Natural killer cell treated with Interleukin-12 subunit alpha and Interleukin-12 subunit beta and Interleukin-15 and Interleukin-18, amount 100 ng/mL, for 72 hours (primary cell): Measurements from ENCODE around the gene BPIFB6. TPM values are rescaled to one million over a fixed set of nuclear protein-coding genes. Genes with fewer than 3 reads are reported as not detected.
"Not testable (repeated sequence)": the region's sequence is repeated elsewhere in the genome, so short reads cannot be mapped to it uniquely, and the experiment has no call there.

Experiments
- ATAC-seq, 2 donors: fragments of 150-1000 bp; cut with Tn5 transposase in 1 of 2; sonication (Bioruptor Pico), chemical (Tn5 transposase) in 1 of 2; 2 replicates each; pipeline ENCODE4 v1.10.0; 2021
- DNase-seq: peaks from one replicate; pipeline ENCODE4 v3.0.0; 2022; ENCODE audit warnings: low spot score
- H3K27ac Mint-ChIP-seq, 2 donors: 1 replicate in 1 of 2; 2 replicates in 1 of 2; pipeline ENCODE4 v1.8.0; 2022; ENCODE audit warnings: mixed read lengths in 2 of 2, mild to moderate bottlenecking in 1 of 2, moderate library complexity in 1 of 2
- H3K27me3 Mint-ChIP-seq, 2 donors: 1 replicate in 1 of 2; 2 replicates in 1 of 2; pipeline ENCODE4 v1.8.0; 2022; ENCODE audit warnings: mixed read lengths in 2 of 2
- H3K36me3 Mint-ChIP-seq: one replicate; pipeline ENCODE4 v1.8.0; 2022; ENCODE audit warnings: mixed read lengths
- H3K4me1 Mint-ChIP-seq, 2 donors: 1 replicate in 1 of 2; 2 replicates in 1 of 2; pipeline ENCODE4 v1.8.0; 2022; ENCODE audit warnings: low read depth in 2 of 2, mixed read lengths in 2 of 2, mild to moderate bottlenecking in 1 of 2
- H3K4me3 Mint-ChIP-seq: one replicate; pipeline ENCODE4 v1.8.0; 2022; ENCODE audit warnings: mixed read lengths
- H3K9me3 Mint-ChIP-seq: 2 replicates; pipeline ENCODE4 v1.8.0; 2022; ENCODE audit warnings: mixed read lengths
- total RNA-seq, 2 donors: library from RNA; stranded (reverse); gene quantifications; one replicate each; pipeline ENCODE4 v1.2.3, GENCODE V29; 2022

BPIFB6 gene
- total RNA-seq, 2 donors from 2014 or later, result not detected

DNA sequence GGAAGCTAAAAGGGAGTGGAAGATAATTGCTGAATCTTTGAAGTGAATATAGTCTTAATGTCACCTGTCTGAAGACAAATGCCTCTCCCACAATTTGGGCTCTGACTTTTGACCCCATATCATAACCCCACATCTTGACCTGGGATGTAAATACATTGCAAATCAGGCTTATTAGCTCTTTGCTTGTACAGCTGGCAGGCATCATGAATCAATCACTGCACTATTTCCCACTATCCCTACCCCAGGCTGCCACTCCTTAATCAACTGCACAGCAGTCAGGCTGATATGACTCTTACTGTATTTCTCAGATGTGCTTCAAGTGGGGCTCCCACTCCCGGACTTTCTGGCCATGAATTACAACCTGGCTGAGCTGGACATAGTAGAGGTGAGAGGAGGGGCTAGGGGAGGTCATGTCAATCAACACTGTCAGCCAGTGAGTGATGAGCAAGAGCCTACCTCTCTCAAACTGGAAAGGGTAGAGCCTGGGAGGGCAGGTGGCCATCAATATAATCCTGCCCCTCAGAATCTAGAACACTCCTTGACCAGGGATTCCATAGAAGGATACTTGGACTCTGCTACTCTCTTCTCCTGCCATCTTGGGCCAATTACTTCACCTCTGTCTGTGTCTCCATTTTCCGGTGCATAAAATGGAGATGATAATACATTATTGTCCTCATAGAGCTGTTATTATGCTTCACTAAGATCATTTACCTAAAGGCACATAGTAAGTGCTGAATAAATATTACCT, 11.7 kb downstream of the BPIFB6 start:
- H3K27me3 Mint-ChIP-seq, result peaks cover 8 to 10% of the 10 kb centered on the region in 2 donors
- no peak for DNase-seq
- no peak overlapping the region for H3K27ac Mint-ChIP-seq
- H3K36me3 Mint-ChIP-seq, result peaks cover 13% of the 10 kb centered on the region
- no peaks in the 10 kb centered on the region for H3K4me1 Mint-ChIP-seq
- peaks cover 9% of the 10 kb centered on the region for H3K9me3 Mint-ChIP-seq
- H3K4me3 Mint-ChIP-seq, result no peak overlapping the region
- ATAC-seq, result no peak

DNA sequence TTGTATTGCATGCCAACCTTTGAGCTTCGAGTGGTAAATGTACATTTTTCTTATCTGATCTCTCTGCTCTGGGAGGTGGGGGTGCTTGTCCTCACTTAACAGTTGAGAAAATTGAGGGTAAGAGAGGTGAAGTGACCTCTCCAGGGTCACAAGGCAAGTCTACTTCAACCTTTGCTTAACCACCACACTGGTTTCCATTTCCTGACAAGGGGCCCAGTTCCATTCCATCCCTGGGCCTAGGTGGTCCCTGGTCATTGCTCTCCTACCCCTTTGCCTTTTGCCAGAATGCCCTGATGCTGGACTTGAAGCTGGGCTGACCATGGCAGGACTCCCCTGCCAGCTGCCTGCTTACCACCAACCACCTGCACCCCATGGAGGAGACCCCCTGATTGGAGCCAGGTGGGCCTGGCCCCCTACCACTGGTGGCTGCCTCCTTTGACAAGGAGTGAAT, 12.3 kb downstream of the BPIFB6 start:
- peaks cover 4% of the 10 kb centered on the region in 2 donors for H3K27me3 Mint-ChIP-seq
- ATAC-seq (no peak), DNase-seq (no peak)
- H3K4me3 Mint-ChIP-seq, result no peak overlapping the region
- peaks cover 9% of the 10 kb centered on the region for H3K9me3 Mint-ChIP-seq
- H3K27ac Mint-ChIP-seq, result no peak overlapping the region
- peaks cover 13% of the 10 kb centered on the region for H3K36me3 Mint-ChIP-seq
- H3K4me1 Mint-ChIP-seq, result no peaks in the 10 kb centered on the region

- H3K4me3 Mint-ChIP-seq, H3K27ac Mint-ChIP-seq, H3K27me3 Mint-ChIP-seq, DNase-seq, ATAC-seq, H3K9me3 Mint-ChIP-seq, H3K4me1 Mint-ChIP-seq: not testable (repeated sequence)
- H3K36me3 Mint-ChIP-seq, result peaks cover 13% of the 10 kb centered on the region
Observed at GRCh38 chr20:33045129-33045721, 13.8 kb downstream of the BPIFB6 start.

GRCh38 chr20:33046412-33046811, 15.0 kb downstream of the BPIFB6 start:
- Mint-ChIP-seq H3K4me3 (no peak overlapping the region), H3K9me3 (peaks cover 9% of the 10 kb centered on the region), H3K36me3 (peaks cover 13% of the 10 kb centered on the region), H3K27me3 (no peaks in the 10 kb centered on the region), H3K4me1 (no peaks in the 10 kb centered on the region), H3K27ac (no peak overlapping the region)
- ATAC-seq (no peak), DNase-seq (no peak)

DNA sequence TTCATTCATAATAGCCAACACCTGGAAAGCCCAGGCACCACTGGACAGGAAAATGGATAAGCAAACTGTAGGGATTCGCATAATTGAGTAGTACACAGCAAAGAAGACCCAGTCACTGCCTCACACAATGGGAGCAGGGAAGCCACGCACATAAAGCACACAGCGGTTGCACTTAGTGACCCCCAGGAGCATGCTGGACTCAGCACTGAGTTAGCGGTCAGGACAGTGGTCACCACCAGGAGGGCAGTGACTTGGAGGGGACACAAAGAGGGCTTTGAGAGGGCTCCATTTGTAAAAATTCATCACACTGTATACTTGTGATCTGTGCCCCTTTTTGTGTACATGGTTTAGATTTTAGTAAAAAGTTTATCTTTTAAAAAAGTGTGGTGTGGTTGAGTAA, 19.9 kb downstream of the BPIFB6 start:
- Mint-ChIP-seq H3K4me1 (peaks cover 0 to 7% of the 10 kb centered on the region in 2 donors), H3K36me3 (no peaks in the 10 kb centered on the region), H3K27me3 (no peaks in the 10 kb centered on the region), H3K27ac (no peak overlapping the region), H3K4me3 (no peak overlapping the region), H3K9me3 (no peaks in the 10 kb centered on the region)
- ATAC-seq, result no peak
- DNase-seq, result no peak

DNA sequence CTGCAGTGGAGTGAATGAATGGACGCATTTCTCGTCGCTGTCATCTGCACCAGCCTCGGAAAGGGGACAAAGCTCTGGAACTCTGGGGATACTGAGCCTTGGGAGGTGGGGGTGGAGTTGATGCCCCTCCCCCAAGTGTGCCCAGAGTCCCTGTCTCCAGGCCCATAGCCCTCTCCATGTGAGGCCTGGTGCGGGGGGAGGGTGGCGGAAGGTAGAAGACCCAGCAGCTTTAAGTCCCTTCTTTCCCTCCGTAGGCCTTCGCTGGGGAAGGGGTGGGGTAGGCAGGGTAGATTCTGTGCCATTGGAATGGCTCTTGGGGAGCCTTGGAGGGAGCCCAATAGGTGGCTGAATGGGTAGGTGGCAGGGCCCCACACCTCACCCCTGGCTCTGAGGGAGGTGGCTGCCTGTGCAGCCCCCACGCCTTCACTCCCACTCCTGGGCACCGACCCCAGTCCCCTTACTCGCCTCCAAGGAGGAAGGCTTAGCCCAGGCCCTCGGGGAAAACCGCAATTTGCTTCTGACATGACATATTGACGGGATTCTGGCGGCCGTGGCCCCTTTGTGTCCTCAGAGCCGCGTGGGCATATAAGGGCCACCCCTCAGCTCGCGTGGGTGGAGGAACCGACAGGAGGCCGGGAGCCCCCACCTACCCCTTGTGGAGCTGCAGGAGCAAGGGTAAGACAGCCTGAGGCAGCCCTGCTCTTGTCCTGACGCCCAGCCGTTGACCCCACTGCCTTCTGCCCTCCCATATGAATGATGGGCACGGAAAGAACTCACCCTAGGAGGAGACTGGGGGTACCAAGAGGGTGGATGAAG, 22.1 kb downstream of the BPIFB6 start, which contains the start of gene BPIFB3:
Gene BPIFB3, plus strand, starts transcription at position 613 of the 816 bp plus-strand sequence. CDS start 1,533 bp downstream, outside the sequence.
- no peaks in the 10 kb centered on the region for H3K27me3 Mint-ChIP-seq
- H3K36me3 Mint-ChIP-seq, result no peaks in the 10 kb centered on the region
- no peak within 1 kb of the TSS for H3K4me3 Mint-ChIP-seq
- H3K4me1 Mint-ChIP-seq, result peaks cover 0 to 7% of the 10 kb centered on the region in 2 donors
- DNase-seq (no peak), ATAC-seq (no peak)
- H3K9me3 Mint-ChIP-seq, result no peaks in the 10 kb centered on the region
- no peak within 1 kb of the TSS for H3K27ac Mint-ChIP-seq

GRCh38 chr20:33054381-33054780, 22.9 kb downstream of the BPIFB6 start:
- H3K27me3 Mint-ChIP-seq, result no peaks in the 10 kb centered on the region
- H3K9me3 Mint-ChIP-seq, result no peaks in the 10 kb centered on the region
- no peak overlapping the region for H3K4me3 Mint-ChIP-seq
- peaks cover 0 to 7% of the 10 kb centered on the region in 2 donors for H3K4me1 Mint-ChIP-seq
- no peak overlapping the region for H3K27ac Mint-ChIP-seq
- H3K36me3 Mint-ChIP-seq, result no peaks in the 10 kb centered on the region
- DNase-seq (no peak), ATAC-seq (no peak)

- no peaks in the 10 kb centered on the region for H3K36me3 Mint-ChIP-seq
- DNase-seq (no peak), ATAC-seq (no peak)
- H3K4me3 Mint-ChIP-seq, result no peak overlapping the region
- peaks cover 0 to 7% of the 10 kb centered on the region in 2 donors for H3K4me1 Mint-ChIP-seq
- H3K9me3 Mint-ChIP-seq, result no peaks in the 10 kb centered on the region
- H3K27ac Mint-ChIP-seq, result no peak overlapping the region
- H3K27me3 Mint-ChIP-seq, result no peaks in the 10 kb centered on the region
Observed at GRCh38 chr20:33054791-33055190, 23.3 kb downstream of the BPIFB6 start.

DNA sequence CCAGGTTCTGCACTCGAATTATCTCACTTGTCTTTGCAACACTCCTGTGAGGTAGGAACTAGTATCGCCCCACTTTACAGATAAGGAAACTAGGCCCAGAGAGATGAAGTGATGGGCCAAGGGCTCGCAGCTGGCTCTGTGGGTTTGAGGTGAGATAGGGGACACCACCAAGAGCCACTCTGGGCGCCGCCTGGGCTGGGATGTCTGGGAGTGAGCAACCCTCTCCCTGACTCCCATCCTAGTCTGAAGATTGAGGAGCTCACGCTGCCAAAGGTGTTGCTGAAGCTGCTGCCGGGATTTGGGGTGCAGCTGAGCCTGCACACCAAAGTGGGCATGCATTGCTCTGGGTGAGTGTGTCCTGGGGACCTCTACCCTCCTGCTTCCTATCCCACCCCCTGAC, 27.7 kb downstream of the BPIFB6 start:
- Mint-ChIP-seq H3K4me1 (peaks cover 0 to 3% of the 10 kb centered on the region in 2 donors), H3K27ac (no peak overlapping the region), H3K9me3 (no peaks in the 10 kb centered on the region), H3K4me3 (no peak overlapping the region), H3K27me3 (no peaks in the 10 kb centered on the region), H3K36me3 (no peaks in the 10 kb centered on the region)
- DNase-seq (no peak), ATAC-seq (no peak)

- no peak overlapping the region for H3K4me3 Mint-ChIP-seq
- DNase-seq, result no peak
- no peaks in the 10 kb centered on the region for H3K9me3 Mint-ChIP-seq
- ATAC-seq, result no peak
- no peaks in the 10 kb centered on the region for H3K36me3 Mint-ChIP-seq
- H3K4me1 Mint-ChIP-seq, result no peaks in the 10 kb centered on the region
- no peak overlapping the region for H3K27ac Mint-ChIP-seq
- no peaks in the 10 kb centered on the region for H3K27me3 Mint-ChIP-seq
Observed at GRCh38 chr20:33059741-33060390, 28.4 kb downstream of the BPIFB6 start.

DNA sequence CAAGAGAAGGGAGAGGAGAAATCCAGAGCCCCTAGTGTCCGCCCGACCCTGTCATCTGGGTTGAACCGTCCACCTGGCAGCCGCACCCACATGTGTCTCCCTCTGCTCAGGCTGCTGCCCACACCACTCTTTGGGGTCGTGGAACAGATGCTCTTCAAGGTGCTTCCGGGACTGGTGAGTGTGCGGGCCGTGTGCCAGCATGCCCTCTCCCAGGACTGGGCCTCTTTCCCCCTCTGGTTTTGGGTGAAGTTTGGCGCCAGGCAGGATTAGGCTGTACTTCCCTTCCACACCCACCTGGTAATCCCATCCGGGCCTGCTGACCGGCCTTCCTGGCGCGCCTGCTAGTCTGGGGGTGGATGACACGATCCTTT, 30.2 kb downstream of the BPIFB6 start:
- H3K4me1 Mint-ChIP-seq, result no peaks in the 10 kb centered on the region
- H3K27me3 Mint-ChIP-seq, result no peaks in the 10 kb centered on the region
- H3K4me3 Mint-ChIP-seq, result no peak overlapping the region
- H3K36me3 Mint-ChIP-seq, result no peaks in the 10 kb centered on the region
- H3K9me3 Mint-ChIP-seq, result no peaks in the 10 kb centered on the region
- H3K27ac Mint-ChIP-seq, result no peak overlapping the region
- ATAC-seq (peak in 1 of 2 donors; percentile 10), DNase-seq (no peak)

GRCh38 chr20:33062105-33062824, 30.8 kb downstream of the BPIFB6 start:
- no peak for ATAC-seq
- Mint-ChIP-seq H3K27me3 (no peaks in the 10 kb centered on the region), H3K4me1 (no peaks in the 10 kb centered on the region), H3K9me3 (no peaks in the 10 kb centered on the region), H3K27ac (no peak overlapping the region), H3K4me3 (no peak overlapping the region), H3K36me3 (no peaks in the 10 kb centered on the region)
- no peak for DNase-seq

GRCh38 chr20:33062825-33063149, 31.3 kb downstream of the BPIFB6 start:
- no peaks in the 10 kb centered on the region for H3K27me3 Mint-ChIP-seq
- H3K36me3 Mint-ChIP-seq, result no peaks in the 10 kb centered on the region
- H3K4me1 Mint-ChIP-seq, result no peaks in the 10 kb centered on the region
- DNase-seq, result no peak
- no peaks in the 10 kb centered on the region for H3K9me3 Mint-ChIP-seq
- H3K4me3 Mint-ChIP-seq, result no peak overlapping the region
- ATAC-seq, result no peak
- H3K27ac Mint-ChIP-seq, result no peak overlapping the region
